Measurements from ENCODE around the gene MRPL17. TPM values are rescaled to one million over a fixed set of nuclear protein-coding genes. Genes with fewer than 3 reads are reported as not detected.
A peak's percentile ranks its signal among the peaks of the same experiment; 100 is the strongest.

Gene MRPL17
- polyA plus RNA-seq, 1 donor (not counting 4 experiments of a cell fraction or from before 2014, with no cell fraction given): 96.3 TPM

DNA sequence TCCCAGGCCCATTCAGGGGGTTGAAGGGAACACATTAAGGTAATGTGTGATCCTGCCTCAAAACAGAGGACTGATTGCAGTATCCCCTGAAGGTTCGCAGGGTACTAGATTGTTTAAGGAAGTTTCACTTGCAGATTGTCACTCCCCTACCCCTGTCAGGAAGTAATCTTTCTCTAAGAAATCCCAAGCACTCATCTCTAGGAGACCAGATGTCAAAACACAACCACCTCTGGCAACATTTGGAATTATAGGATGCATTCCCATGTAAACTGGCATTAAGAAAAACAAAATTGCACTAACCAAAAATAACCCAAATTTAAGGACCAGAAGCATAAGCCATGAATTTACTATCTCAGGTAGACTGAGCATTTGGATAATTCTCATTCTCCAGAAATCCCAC lies 1.6 kb downstream of the MRPL17 start:
- no peak overlapping the region for H3K27ac ChIP-seq (ENCODE audit: control insufficient read depth, insufficient read depth, low read length)
- peaks cover 21% of the 10 kb centered on the region for H3K79me2 ChIP-seq (ENCODE audit: control insufficient read depth, insufficient read depth, low read length)
- TF ChIP-seq, protein P1, sequence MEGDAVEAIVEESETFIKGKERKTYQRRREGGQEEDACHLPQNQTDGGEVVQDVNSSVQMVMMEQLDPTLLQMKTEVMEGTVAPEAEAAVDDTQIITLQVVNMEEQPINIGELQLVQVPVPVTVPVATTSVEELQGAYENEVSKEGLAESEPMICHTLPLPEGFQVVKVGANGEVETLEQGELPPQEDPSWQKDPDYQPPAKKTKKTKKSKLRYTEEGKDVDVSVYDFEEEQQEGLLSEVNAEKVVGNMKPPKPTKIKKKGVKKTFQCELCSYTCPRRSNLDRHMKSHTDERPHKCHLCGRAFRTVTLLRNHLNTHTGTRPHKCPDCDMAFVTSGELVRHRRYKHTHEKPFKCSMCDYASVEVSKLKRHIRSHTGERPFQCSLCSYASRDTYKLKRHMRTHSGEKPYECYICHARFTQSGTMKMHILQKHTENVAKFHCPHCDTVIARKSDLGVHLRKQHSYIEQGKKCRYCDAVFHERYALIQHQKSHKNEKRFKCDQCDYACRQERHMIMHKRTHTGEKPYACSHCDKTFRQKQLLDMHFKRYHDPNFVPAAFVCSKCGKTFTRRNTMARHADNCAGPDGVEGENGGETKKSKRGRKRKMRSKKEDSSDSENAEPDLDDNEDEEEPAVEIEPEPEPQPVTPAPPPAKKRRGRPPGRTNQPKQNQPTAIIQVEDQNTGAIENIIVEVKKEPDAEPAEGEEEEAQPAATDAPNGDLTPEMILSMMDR (optimal IDR thresholded peaks at IDR 0.05 in 1 of 3, IDR thresholded peaks at IDR 0.05 in 1 of 3, conservative IDR thresholded peaks at IDR 0.05 in 1 of 3; ENCODE audit: extremely low read depth in 1 of 3, insufficient read depth in 2 of 3, low read length in 3 of 3): no peak
- no peak for TF ChIP-seq EZH2 (IDR thresholded peaks at IDR 0.05; ENCODE audit: low read length)
- H3K4me3 ChIP-seq (ENCODE audit: control insufficient read depth in 2 of 3, extremely low read depth in 1 of 3, insufficient read depth in 2 of 3, low read depth in 1 of 3, low read length in 3 of 3): peak overlapping the region in 2 of 3 experiments; percentile 89 to 95
- H4K20me1 ChIP-seq (ENCODE audit: control insufficient read depth, extremely low read depth, insufficient read depth, low read length): no peaks in the 10 kb centered on the region
- no peak overlapping the region for H2AFZ ChIP-seq (ENCODE audit: control insufficient read depth, low read length)
- no peaks in the 10 kb centered on the region for H3K27me3 ChIP-seq (ENCODE audit: control insufficient read depth, extremely low read depth, insufficient read depth, low read length)
- H3K36me3 ChIP-seq (ENCODE audit: control insufficient read depth in 2 of 2, extremely low read depth in 1 of 2, insufficient read depth in 2 of 2, low read length in 2 of 2): peaks cover 7 to 10% of the 10 kb centered on the region in 2 experiments
- FAIRE-seq: no peak
- H3K9me1 ChIP-seq (ENCODE audit: control insufficient read depth, extremely low read depth, insufficient read depth, low read length): no peaks in the 10 kb centered on the region
- peak overlapping the region; percentile 90 for H3K9ac ChIP-seq (ENCODE audit: control insufficient read depth, extremely low read depth, insufficient read depth, low read length)
- no peak for DNase-seq (ENCODE audit: low read depth, low spot score)
- dilution Hi-C loops (cut with MboI; ENCODE audit: extremely low pct_ligation_motif_present, low sequenced_read_pairs): no loop called here
- H3K4me2 ChIP-seq (ENCODE audit: control insufficient read depth, extremely low read depth, insufficient read depth, low read depth, low read length): peak overlapping the region; percentile 97
- peaks cover 14% of the 10 kb centered on the region for H3K4me1 ChIP-seq (ENCODE audit: control insufficient read depth, extremely low read depth, insufficient read depth, low read length)
- H3K9me3 ChIP-seq (ENCODE audit: control insufficient read depth, low read depth, low read length): no peaks in the 10 kb centered on the region

DNA sequence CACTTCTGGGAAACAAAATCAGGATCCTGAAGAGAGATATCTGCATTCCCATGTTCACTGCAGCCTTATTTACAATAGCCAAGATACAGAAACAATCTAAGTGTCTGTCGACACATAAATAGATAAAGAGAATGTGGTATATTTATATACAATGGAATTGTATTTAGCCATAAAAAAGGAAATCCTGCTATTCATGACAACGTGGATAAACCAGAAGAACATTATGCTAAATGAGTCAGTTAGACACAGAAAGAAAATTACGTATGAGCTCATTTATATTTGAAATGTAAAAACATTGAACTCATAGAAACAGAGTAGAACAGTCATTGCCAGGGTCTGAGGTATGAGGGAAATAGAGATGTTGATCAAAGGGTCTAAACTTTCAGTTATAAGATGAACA lies 6.1 kb downstream of the MRPL17 start:
- H3K27me3 ChIP-seq (ENCODE audit: control insufficient read depth, extremely low read depth, insufficient read depth, low read length): no peaks in the 10 kb centered on the region
- peaks cover 11% of the 10 kb centered on the region for H3K79me2 ChIP-seq (ENCODE audit: control insufficient read depth, insufficient read depth, low read length)
- peaks cover 7 to 10% of the 10 kb centered on the region in 2 experiments for H3K36me3 ChIP-seq (ENCODE audit: control insufficient read depth in 2 of 2, extremely low read depth in 1 of 2, insufficient read depth in 2 of 2, low read length in 2 of 2)
- dilution Hi-C loops (cut with MboI; ENCODE audit: extremely low pct_ligation_motif_present, low sequenced_read_pairs): no loop called here
- no peak overlapping the region for H3K4me2 ChIP-seq (ENCODE audit: control insufficient read depth, extremely low read depth, insufficient read depth, low read depth, low read length)
- peaks cover 7% of the 10 kb centered on the region for H3K4me1 ChIP-seq (ENCODE audit: control insufficient read depth, extremely low read depth, insufficient read depth, low read length)
- no peaks in the 10 kb centered on the region for H4K20me1 ChIP-seq (ENCODE audit: control insufficient read depth, extremely low read depth, insufficient read depth, low read length)
- FAIRE-seq (no peak), DNase-seq (ENCODE audit: low read depth, low spot score) (no peak)
- no peak overlapping the region for H3K9ac ChIP-seq (ENCODE audit: control insufficient read depth, extremely low read depth, insufficient read depth, low read length)
- no peaks in the 10 kb centered on the region for H3K9me1 ChIP-seq (ENCODE audit: control insufficient read depth, extremely low read depth, insufficient read depth, low read length)
- H3K27ac ChIP-seq (ENCODE audit: control insufficient read depth, insufficient read depth, low read length): no peak overlapping the region
- H3K4me3 ChIP-seq (ENCODE audit: control insufficient read depth in 2 of 3, extremely low read depth in 1 of 3, insufficient read depth in 2 of 3, low read depth in 1 of 3, low read length in 3 of 3): no peak overlapping the region
- TF ChIP-seq EZH2 (IDR thresholded peaks at IDR 0.05; ENCODE audit: low read length): no peak
- TF ChIP-seq, protein P1 (optimal IDR thresholded peaks at IDR 0.05 in 1 of 3, IDR thresholded peaks at IDR 0.05 in 1 of 3, conservative IDR thresholded peaks at IDR 0.05 in 1 of 3; ENCODE audit: extremely low read depth in 1 of 3, insufficient read depth in 2 of 3, low read length in 3 of 3): no peak
- H2AFZ ChIP-seq (ENCODE audit: control insufficient read depth, low read length): no peak overlapping the region
- H3K9me3 ChIP-seq (ENCODE audit: control insufficient read depth, low read depth, low read length): no peaks in the 10 kb centered on the region

Data from keratinocyte (primary cell).